PC-3 (cell line): Measurements from ENCODE around the gene NOL9. TPM values are rescaled to one million over a fixed set of nuclear protein-coding genes. Genes with fewer than 3 reads are reported as not detected.

Experiments used
- ATAC-seq: fragments of 200-7000 bp; cut with Tn5 transposase; 2 replicates; pipeline ENCODE4 v1.9.1; 2020; ENCODE audit warnings: mild to moderate bottlenecking, moderate library complexity
- BruUV-seq: library from RNA; stranded (reverse); fragments of 400-500 nt; replicated peaks from 2 replicates; lab custom pipeline; 2021; lab: Mats Ljungman, UMichigan
- CTCF ChIA-PET: fragments of 300-600 bp; sonication (Branson Sonifier 250); formaldehyde crosslinking; loops from one replicate; lab custom pipeline; 2022; ENCODE audit warnings: antibody characterized with exemption; lab: Charles Lee
- POLR2A ChIA-PET: fragments of 300-600 bp; sonication (Branson Sonifier 250); formaldehyde crosslinking; loops from one replicate; lab custom pipeline; 2022; ENCODE audit warnings: antibody characterized with exemption; ENCODE audit not compliant: unreplicated experiment; lab: Charles Lee
- DNase-seq: peaks from one replicate; pipeline ENCODE4 v3.0.0-alpha.2; 2015
- H2AFZ ChIP-seq: fragments of 300-600 bp; sonication (generic); 2 replicates; pipeline ENCODE4 v1.6.0; 2016; ENCODE audit warnings: antibody characterized with exemption, low read length
- H3F3A ChIP-seq: fragments of 300-600 bp; sonication (generic); one replicate; pipeline ENCODE4 v1.6.0; 2017; ENCODE audit warnings: antibody characterized with exemption, low read length, control low read depth, mild to moderate bottlenecking; ENCODE audit not compliant: unreplicated experiment
- H3K27ac ChIP-seq: fragments of 300-600 bp; sonication (generic); 2 replicates; pipeline ENCODE4 v1.5.1; 2016; ENCODE audit warnings: mild to moderate bottlenecking, low read length
- H3K27me3 ChIP-seq: fragments of 300-600 bp; sonication (generic); 2 replicates; pipeline ENCODE4 v1.6.1; 2016; ENCODE audit warnings: low read length, mixed read lengths
- H3K36me3 ChIP-seq: fragments of 300-600 bp; sonication (generic); 2 replicates; pipeline ENCODE4 v1.6.1; 2016; ENCODE audit warnings: low read depth, mixed run types, low read length, mixed read lengths
- H3K4me1 ChIP-seq: fragments of 300-600 bp; sonication (generic); 2 replicates; pipeline ENCODE4 v1.5.1; 2016; ENCODE audit warnings: low read length; ENCODE audit not compliant: insufficient read depth
- H3K4me2 ChIP-seq: fragments of 300-600 bp; sonication (generic); 2 replicates; pipeline ENCODE4 v1.6.0; 2016; ENCODE audit warnings: low read length
- H3K4me3 ChIP-seq: fragments of 300-600 bp; sonication (generic); 2 replicates; pipeline ENCODE4 v1.5.1; 2016; ENCODE audit warnings: mild to moderate bottlenecking, low read length, mixed read lengths
- H3K79me2 ChIP-seq: fragments of 300-600 bp; sonication (generic); 2 replicates; pipeline ENCODE4 v1.6.1; 2017; ENCODE audit warnings: low read length, mixed read lengths
- H3K9ac ChIP-seq: fragments of 300-600 bp; sonication (generic); 2 replicates; pipeline ENCODE4 v1.6.0; 2016; ENCODE audit warnings: mild to moderate bottlenecking, low read length
- H3K9me2 ChIP-seq: fragments of 300-600 bp; sonication (generic); replicated peaks from 2 replicates; pipeline ENCODE4 v1.6.1; 2016; ENCODE audit warnings: mixed run types, low read length, mixed read lengths
- H3K9me3 ChIP-seq: fragments of 300-600 bp; sonication (generic); 2 replicates; pipeline ENCODE4 v1.6.1; 2016; ENCODE audit warnings: low read length, mixed read lengths
- H4K20me1 ChIP-seq: fragments of 300-600 bp; sonication (generic); 2 replicates; pipeline ENCODE4 v1.6.1; 2016; ENCODE audit warnings: low read length, mixed read lengths
- CTCF ChIP-seq: fragments of 300-600 bp; sonication (generic); conservative IDR thresholded peaks from 2 replicates; pipeline ENCODE4 v1.5.1; 2017; ENCODE audit warnings: antibody characterized with exemption, low read depth, mild to moderate bottlenecking, low read length
- EZH2 ChIP-seq: fragments of 300-600 bp; sonication (generic); IDR thresholded peaks from one replicate; pipeline ENCODE4 v1.6.1; 2017; ENCODE audit warnings: antibody characterized with exemption, mild to moderate bottlenecking, low read length; ENCODE audit not compliant: unreplicated experiment
- EZH2phosphoT487 ChIP-seq: fragments of 300-600 bp; sonication (generic); IDR thresholded peaks from 2 replicates; pipeline ENCODE4 v1.6.1; 2018; ENCODE audit warnings: mild to moderate bottlenecking, antibody characterized with exemption, low read length, borderline replicate concordance
- intact Hi-C: fragments of 100-400 bp; cut with micrococcal nuclease; formaldehyde crosslinking; loops from 2 replicates; pipeline ENCODE4 v1.9.0; 2023
- total RNA-seq: library from RNA; depleted of rRNA; stranded (reverse); fragments of >200 nt; gene quantifications from 2 replicates; pipeline ENCODE4 v1.2.3, GENCODE V29; 2014

NOL9 gene
- total RNA-seq, 1 experiment from 2014 or later = 79.1 TPM

- intact Hi-C loops = no loop called here
- peak; percentile 27 for ATAC-seq
- CTCF ChIA-PET = no interaction called here
These were observed 46.0 kb downstream of the NOL9 start for GRCh38 chr1:6508154-6508815.

GRCh38 chr1:6507461-6507911, 46.8 kb downstream of the NOL9 start:
- intact Hi-C loops = no loop called here
- BruUV-seq = no TSS peak
- TF ChIP-seq CTCF = no peak
- TF ChIP-seq EZH2 = no peak
- TF ChIP-seq EZH2phosphoT487 = no peak

More at GRCh38 chr1:6508154-6508815, 46.0 kb downstream of the NOL9 start:
- Histone ChIP-seq H3K27me3 (no peaks in the 10 kb centered on the region), H3K36me3 (no peaks in the 10 kb centered on the region), H4K20me1 (no peaks in the 10 kb centered on the region), H3K27ac (no peak overlapping the region), H3K9ac (no peak overlapping the region), H3K4me2 (no peak overlapping the region), H3K4me1 (no peaks in the 10 kb centered on the region), H2AFZ (no peak overlapping the region), H3K79me2 (no peaks in the 10 kb centered on the region), H3K9me2 (no peaks in the 10 kb centered on the region), H3K9me3 (no peaks in the 10 kb centered on the region), H3F3A (no peaks in the 10 kb centered on the region), H3K4me3 (no peak overlapping the region)
- no peak for DNase-seq
- TF ChIP-seq EZH2 = no peak
- no peak for TF ChIP-seq CTCF
- no peak for TF ChIP-seq EZH2phosphoT487
- POLR2A ChIA-PET = no interaction called here
- no TSS peak for BruUV-seq

GRCh38 chr1:6507037-6507428, 47.3 kb downstream of the NOL9 start:
- TF ChIP-seq CTCF (no peak), EZH2phosphoT487 (no peak), EZH2 (no peak)
- no peaks in the 10 kb centered on the region for H4K20me1 ChIP-seq
- no peaks in the 10 kb centered on the region for H3K9me2 ChIP-seq
- BruUV-seq = no TSS peak
- ATAC-seq (no peak), DNase-seq (no peak)
- no peaks in the 10 kb centered on the region for H3K9me3 ChIP-seq
- no peaks in the 10 kb centered on the region for H3K79me2 ChIP-seq
- no peak overlapping the region for H2AFZ ChIP-seq
- no peak overlapping the region for H3K4me3 ChIP-seq
- no peak overlapping the region for H3K27ac ChIP-seq
- H3K4me1 ChIP-seq = no peaks in the 10 kb centered on the region
- no peak overlapping the region for H3K4me2 ChIP-seq
- no peaks in the 10 kb centered on the region for H3F3A ChIP-seq
- H3K9ac ChIP-seq = no peak overlapping the region
- intact Hi-C loops = no loop called here
- H3K36me3 ChIP-seq = no peaks in the 10 kb centered on the region
- ChIA-PET CTCF (interaction anchor here (0.6 to 0.9 kb wide), 2 partner anchors 16 to 60 kb away, joined by 3 read pairs; no protein-coding TSS in a partner anchor), POLR2A (interaction anchor here (0.6 kb wide), 1 partner anchor 73 kb away, joined by 4 read pairs; the partner anchor contains the start of gene ZBTB48)
- no peaks in the 10 kb centered on the region for H3K27me3 ChIP-seq

More at GRCh38 chr1:6507461-6507911, 46.8 kb downstream of the NOL9 start:
- Histone ChIP-seq H3K79me2 (no peaks in the 10 kb centered on the region), H2AFZ (no peak overlapping the region), H4K20me1 (no peaks in the 10 kb centered on the region), H3K9ac (no peak overlapping the region), H3K27ac (no peak overlapping the region), H3K9me2 (no peaks in the 10 kb centered on the region), H3K4me3 (no peak overlapping the region), H3K9me3 (no peaks in the 10 kb centered on the region), H3K36me3 (no peaks in the 10 kb centered on the region), H3K4me2 (no peak overlapping the region), H3K4me1 (no peaks in the 10 kb centered on the region), H3K27me3 (no peaks in the 10 kb centered on the region), H3F3A (no peaks in the 10 kb centered on the region)
- DNase-seq (no peak), ATAC-seq (no peak)
- CTCF ChIA-PET = interaction anchor here (0.9 kb wide), 1 partner anchor 16 kb away, joined by 3 read pairs; no protein-coding TSS in a partner anchor
- POLR2A ChIA-PET = interaction anchor here (0.6 kb wide), 1 partner anchor 72 kb away, joined by 4 read pairs; the partner anchor contains the start of gene ZBTB48
